Measurements from ENCODE around the gene CHST15. TPM values are rescaled to one million over a fixed set of nuclear protein-coding genes. Genes with fewer than 3 reads are reported as not detected.

Gene CHST15
- total RNA-seq, 5 donors from 2014 or later (not counting 1 experiment from before 2014, with no cell fraction given), result 0.95 to 4.2 (median 1.3) TPM

- Mint-ChIP-seq H3K9me3 (peaks cover 7 to 14% (median 10%) of the 10 kb centered on the region in 3 donors), H3K4me1 (no peaks in the 10 kb centered on the region), H3K27me3 (peaks cover 0 to 1% of the 10 kb centered on the region in 2 donors), H3K36me3 (no peaks in the 10 kb centered on the region), H3K27ac (no peak overlapping the region), H3K4me3 (no peak overlapping the region)
- Histone ChIP-seq H3K27me3 (replicated peaks in 1 of 2; ENCODE audit: control insufficient read depth in 2 of 2, extremely low read depth in 1 of 2, insufficient read depth in 2 of 2, low read length in 1 of 2) (peaks cover 0 to 11% of the 10 kb centered on the region in 2 experiments), H3K4me3 (ENCODE audit: control insufficient read depth in 1 of 2, extremely low read depth in 1 of 2, low read length in 1 of 2) (no peak overlapping the region), H3K27ac (ENCODE audit: low read length) (no peak overlapping the region), H3K36me3 (ENCODE audit: control insufficient read depth in 2 of 2, extremely low read depth in 1 of 2, insufficient read depth in 1 of 2, low read length in 1 of 2) (peaks cover 0 to 3% of the 10 kb centered on the region in 2 donors), H3K4me1 (ENCODE audit: control insufficient read depth in 1 of 2, extremely low read depth in 1 of 2, insufficient read depth in 2 of 2, low read length in 2 of 2) (no peaks in the 10 kb centered on the region), H3K9me3 (no peaks in the 10 kb centered on the region)
- POLR2A ChIA-PET, result no interaction called here
- DNase-seq, result no peak
- CTCF ChIA-PET, result no interaction called here
- WGBS (ENCODE audit: insufficient coverage), result no CpG with 5 or more reads among the region's 1 CpG
- no peak for ATAC-seq (replicated peaks in 1 of 4)
Observed at GRCh38 chr10:124013916-124014315, 79.5 kb downstream of the CHST15 start.

DNA sequence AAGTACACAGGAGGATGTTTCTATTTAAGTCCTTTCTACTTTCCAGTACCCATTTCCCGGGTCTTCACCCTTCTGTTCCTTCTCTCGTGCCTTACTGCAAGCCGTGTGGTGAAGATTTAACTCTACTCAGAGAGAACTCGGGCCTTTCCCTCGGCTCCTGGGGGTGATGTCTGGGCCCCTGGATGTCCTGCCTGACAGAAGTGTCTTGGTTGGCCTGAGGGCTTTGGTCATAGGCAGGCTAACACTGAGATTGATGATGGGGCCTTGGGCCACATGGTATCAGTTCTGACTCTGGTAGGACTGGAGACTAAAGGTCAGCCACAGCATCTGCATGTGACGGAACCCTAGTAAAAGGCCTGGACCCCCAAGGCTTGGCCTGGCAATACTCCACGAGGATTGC, 80.4 kb downstream of the CHST15 start:
- Mint-ChIP-seq H3K4me1 (no peaks in the 10 kb centered on the region), H3K27ac (no peak overlapping the region), H3K27me3 (peaks cover 0 to 1% of the 10 kb centered on the region in 2 donors), H3K9me3 (peaks cover 7 to 14% (median 10%) of the 10 kb centered on the region in 3 donors), H3K36me3 (no peaks in the 10 kb centered on the region), H3K4me3 (no peak overlapping the region)
- Histone ChIP-seq H3K27ac (ENCODE audit: low read length) (no peak overlapping the region), H3K4me1 (ENCODE audit: control insufficient read depth in 1 of 2, extremely low read depth in 1 of 2, insufficient read depth in 2 of 2, low read length in 2 of 2) (no peaks in the 10 kb centered on the region), H3K36me3 (ENCODE audit: control insufficient read depth in 2 of 2, extremely low read depth in 1 of 2, insufficient read depth in 1 of 2, low read length in 1 of 2) (peaks cover 0 to 3% of the 10 kb centered on the region in 2 donors), H3K27me3 (replicated peaks in 1 of 2; ENCODE audit: control insufficient read depth in 2 of 2, extremely low read depth in 1 of 2, insufficient read depth in 2 of 2, low read length in 1 of 2) (peaks cover 0 to 9% of the 10 kb centered on the region in 2 experiments), H3K4me3 (ENCODE audit: control insufficient read depth in 1 of 2, extremely low read depth in 1 of 2, low read length in 1 of 2) (no peak overlapping the region), H3K9me3 (no peaks in the 10 kb centered on the region)
- WGBS (ENCODE audit: insufficient coverage), result 71% methylated on average over 5 of the region's 7 CpGs
- ChIA-PET CTCF (no interaction called here), POLR2A (no interaction called here)
- ATAC-seq (replicated peaks in 1 of 4) (no peak), DNase-seq (no peak)

GRCh38 chr10:124012583-124012982, 80.8 kb downstream of the CHST15 start:
- H3K4me3 Mint-ChIP-seq, result no peak overlapping the region
- Histone ChIP-seq H3K27ac (ENCODE audit: low read length) (no peak overlapping the region), H3K36me3 (ENCODE audit: control insufficient read depth in 2 of 2, extremely low read depth in 1 of 2, insufficient read depth in 1 of 2, low read length in 1 of 2) (peaks cover 0 to 3% of the 10 kb centered on the region in 2 donors), H3K9me3 (no peaks in the 10 kb centered on the region), H3K4me1 (ENCODE audit: control insufficient read depth in 1 of 2, extremely low read depth in 1 of 2, insufficient read depth in 2 of 2, low read length in 2 of 2) (no peaks in the 10 kb centered on the region), H3K4me3 (ENCODE audit: control insufficient read depth in 1 of 2, extremely low read depth in 1 of 2, low read length in 1 of 2) (no peak overlapping the region), H3K27me3 (replicated peaks in 1 of 2; ENCODE audit: control insufficient read depth in 2 of 2, extremely low read depth in 1 of 2, insufficient read depth in 2 of 2, low read length in 1 of 2) (peaks cover 0 to 9% of the 10 kb centered on the region in 2 experiments)
- no peak overlapping the region for H3K27ac Mint-ChIP-seq
- no peak for DNase-seq
- H3K36me3 Mint-ChIP-seq, result no peaks in the 10 kb centered on the region
- H3K9me3 Mint-ChIP-seq, result peaks cover 7 to 14% (median 10%) of the 10 kb centered on the region in 3 donors
- ATAC-seq (replicated peaks in 1 of 4), result no peak
- no CpG with 5 or more reads among the region's 3 CpGs for WGBS (ENCODE audit: insufficient coverage)
- ChIA-PET CTCF (no interaction called here), POLR2A (no interaction called here)
- H3K27me3 Mint-ChIP-seq, result peaks cover 0 to 1% of the 10 kb centered on the region in 2 donors
- no peaks in the 10 kb centered on the region for H3K4me1 Mint-ChIP-seq

- Histone ChIP-seq H3K27ac (ENCODE audit: low read length) (no peak overlapping the region), H3K9me3 (no peaks in the 10 kb centered on the region), H3K27me3 (replicated peaks in 1 of 2; ENCODE audit: control insufficient read depth in 2 of 2, extremely low read depth in 1 of 2, insufficient read depth in 2 of 2, low read length in 1 of 2) (peaks cover 0 to 12% of the 10 kb centered on the region in 2 experiments), H3K36me3 (ENCODE audit: control insufficient read depth in 2 of 2, extremely low read depth in 1 of 2, insufficient read depth in 1 of 2, low read length in 1 of 2) (peaks cover 0 to 3% of the 10 kb centered on the region in 2 donors), H3K4me1 (ENCODE audit: control insufficient read depth in 1 of 2, extremely low read depth in 1 of 2, insufficient read depth in 2 of 2, low read length in 2 of 2) (no peaks in the 10 kb centered on the region), H3K4me3 (ENCODE audit: control insufficient read depth in 1 of 2, extremely low read depth in 1 of 2, low read length in 1 of 2) (no peak overlapping the region)
- no peaks in the 10 kb centered on the region for H3K36me3 Mint-ChIP-seq
- 82% methylated on average over 3 of the region's 5 CpGs for WGBS (ENCODE audit: insufficient coverage)
- CTCF ChIA-PET, result no interaction called here
- H3K4me3 Mint-ChIP-seq, result no peak overlapping the region
- ATAC-seq (replicated peaks in 1 of 4) (no peak), DNase-seq (no peak)
- POLR2A ChIA-PET, result no interaction called here
- H3K27me3 Mint-ChIP-seq, result peaks cover 0 to 1% of the 10 kb centered on the region in 2 donors
- H3K4me1 Mint-ChIP-seq, result no peaks in the 10 kb centered on the region
- no peak overlapping the region for H3K27ac Mint-ChIP-seq
- H3K9me3 Mint-ChIP-seq, result peaks cover 7 to 14% (median 10%) of the 10 kb centered on the region in 3 donors
Observed at GRCh38 chr10:124012066-124012465, 81.3 kb downstream of the CHST15 start.

DNA sequence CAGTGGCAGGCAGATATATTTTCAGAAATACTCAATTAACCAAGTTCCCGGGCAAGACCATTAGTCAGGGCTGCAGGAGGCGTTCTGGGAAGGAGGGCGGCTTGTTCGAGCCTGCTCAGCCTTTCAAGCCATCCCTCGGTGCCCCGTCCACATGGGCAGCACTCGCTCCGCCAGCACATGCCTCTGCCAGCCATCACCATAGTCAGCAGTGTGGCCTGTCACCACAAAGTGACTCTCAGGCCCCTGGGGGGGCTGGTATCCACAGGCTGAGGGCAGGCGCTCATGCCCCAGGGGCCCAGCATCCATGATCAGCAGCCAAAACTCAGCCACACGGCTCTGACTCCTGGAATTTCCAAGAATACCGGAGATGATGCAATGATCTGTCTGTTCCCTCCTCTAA, 81.9 kb downstream of the CHST15 start:
- ChIA-PET CTCF (no interaction called here), POLR2A (no interaction called here)
- H3K36me3 Mint-ChIP-seq, result no peaks in the 10 kb centered on the region
- H3K9me3 Mint-ChIP-seq, result peaks cover 7 to 14% (median 10%) of the 10 kb centered on the region in 3 donors
- H3K27me3 Mint-ChIP-seq, result peaks cover 0 to 1% of the 10 kb centered on the region in 2 donors
- no peak overlapping the region for H3K4me3 Mint-ChIP-seq
- DNase-seq (no peak), ATAC-seq (replicated peaks in 1 of 4) (no peak)
- H3K27me3 ChIP-seq (replicated peaks in 1 of 2; ENCODE audit: control insufficient read depth in 2 of 2, extremely low read depth in 1 of 2, insufficient read depth in 2 of 2, low read length in 1 of 2), result peaks cover 0 to 12% of the 10 kb centered on the region in 2 experiments
- no peaks in the 10 kb centered on the region for H3K4me1 Mint-ChIP-seq
- H3K9me3 ChIP-seq, result no peaks in the 10 kb centered on the region
- 68% methylated on average over 7 of the region's 11 CpGs for WGBS (ENCODE audit: insufficient coverage)
- no peak overlapping the region for H3K27ac ChIP-seq (ENCODE audit: low read length)
- peaks cover 0 to 3% of the 10 kb centered on the region in 2 donors for H3K36me3 ChIP-seq (ENCODE audit: control insufficient read depth in 2 of 2, extremely low read depth in 1 of 2, insufficient read depth in 1 of 2, low read length in 1 of 2)
- H3K4me3 ChIP-seq (ENCODE audit: control insufficient read depth in 1 of 2, extremely low read depth in 1 of 2, low read length in 1 of 2), result no peak overlapping the region
- no peaks in the 10 kb centered on the region for H3K4me1 ChIP-seq (ENCODE audit: control insufficient read depth in 1 of 2, extremely low read depth in 1 of 2, insufficient read depth in 2 of 2, low read length in 2 of 2)
- no peak overlapping the region for H3K27ac Mint-ChIP-seq

DNA sequence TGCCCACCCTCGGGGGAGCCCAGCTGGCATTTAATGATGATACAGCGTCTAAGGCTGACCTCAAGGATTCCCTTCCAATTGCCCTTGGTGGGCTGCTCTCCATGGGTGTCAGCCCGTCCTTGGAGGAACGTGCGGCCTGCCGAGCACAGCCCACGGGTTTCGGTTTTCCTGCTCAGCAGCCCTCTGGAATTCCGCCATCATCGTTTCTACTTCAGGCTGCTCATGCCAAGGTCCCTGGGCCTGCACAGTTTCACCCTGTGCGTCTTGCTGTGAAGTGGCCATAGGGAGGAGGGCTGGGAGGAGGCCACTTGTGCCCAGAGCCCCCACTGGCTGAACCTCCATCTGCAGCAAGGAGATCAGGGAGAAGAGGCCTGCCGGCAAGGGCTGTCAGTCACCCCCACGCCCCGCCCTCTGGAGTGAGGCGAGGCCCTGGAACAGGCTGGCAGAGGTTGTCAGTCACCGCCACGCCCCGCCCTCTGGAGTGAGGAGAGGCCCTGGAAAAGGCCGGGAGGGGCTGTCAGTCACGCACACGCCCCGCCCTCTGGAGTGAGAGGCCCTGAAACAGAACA, 82.8 kb downstream of the CHST15 start:
- no peak overlapping the region for H3K4me3 ChIP-seq (ENCODE audit: control insufficient read depth in 1 of 2, extremely low read depth in 1 of 2, low read length in 1 of 2)
- Mint-ChIP-seq H3K4me3 (no peak overlapping the region), H3K4me1 (no peaks in the 10 kb centered on the region), H3K27ac (no peak overlapping the region), H3K36me3 (no peaks in the 10 kb centered on the region), H3K9me3 (peaks cover 7 to 14% (median 10%) of the 10 kb centered on the region in 3 donors), H3K27me3 (peaks cover 0 to 1% of the 10 kb centered on the region in 2 donors)
- H3K9me3 ChIP-seq, result no peaks in the 10 kb centered on the region
- H3K27me3 ChIP-seq (replicated peaks in 1 of 2; ENCODE audit: control insufficient read depth in 2 of 2, extremely low read depth in 1 of 2, insufficient read depth in 2 of 2, low read length in 1 of 2), result peaks cover 0 to 7% of the 10 kb centered on the region in 2 experiments
- DNase-seq, result no peak
- ChIA-PET POLR2A (no interaction called here), CTCF (no interaction called here)
- H3K36me3 ChIP-seq (ENCODE audit: control insufficient read depth in 2 of 2, extremely low read depth in 1 of 2, insufficient read depth in 1 of 2, low read length in 1 of 2), result peaks cover 0 to 3% of the 10 kb centered on the region in 2 donors
- no peak for ATAC-seq (replicated peaks in 1 of 4)
- no peak overlapping the region for H3K27ac ChIP-seq (ENCODE audit: low read length)
- no peaks in the 10 kb centered on the region for H3K4me1 ChIP-seq (ENCODE audit: control insufficient read depth in 1 of 2, extremely low read depth in 1 of 2, insufficient read depth in 2 of 2, low read length in 2 of 2)
- WGBS (ENCODE audit: insufficient coverage), result 91% methylated on average over 22 of the region's 22 CpGs
